Activated CD4-positive, alpha-beta T cell treated with anti-CD3 and anti-CD28 coated beads, Interleukin-2, Interleukin-6, amounts not matched to agents 100 ng/mL and 50 ng/mL, durations not matched to agents 16 hours and 8 hours (primary cell): Measurements from ENCODE around the gene MYO15A.

Source experiments
- DNase-seq: peaks from one replicate; pipeline ENCODE4 v3.0.0-alpha.2; 2020

Gene MYO15A

GRCh38 chr17:18224387-18225120 is 116.0 kb downstream of the MYO15A start:
- no peak for DNase-seq

GRCh38 chr17:18225121-18225641 is 116.6 kb downstream of the MYO15A start, which contains the start of gene LLGL1:
TSS of gene LLGL1 (plus strand) at chr17:18225635. CDS start at chr17:18225683, 48 bp downstream.
- peak; percentile 98 for DNase-seq

GRCh38 chr17:18225642-18226283 is 117.2 kb downstream of the MYO15A start:
- peak; percentile 12 for DNase-seq

- DNase-seq = no peak
These were observed 117.9 kb downstream of the MYO15A start for GRCh38 chr17:18226284-18226945.

- no peak for DNase-seq
These were observed 119.1 kb downstream of the MYO15A start for GRCh38 chr17:18227635-18228034.

- DNase-seq = no peak
These were observed 119.7 kb downstream of the MYO15A start for GRCh38 chr17:18228176-18228682.

GRCh38 chr17:18229254-18229653 is 120.7 kb downstream of the MYO15A start:
- no peak for DNase-seq
